NCI-H226 (cell line): ENCODE measurements around the gene CORO1A.
"Not testable (repeated sequence)": the region's sequence is repeated elsewhere in the genome, so short reads cannot be mapped to it uniquely, and the experiment has no call there.

ENCODE experiments used
- DNase-seq: peaks from one replicate; pipeline ENCODE4 v3.0.0-alpha.2; 2015

The CORO1A gene

GRCh38 chr16:30173054-30173453, 10.3 kb upstream of the CORO1A start:
- no peak for DNase-seq

- DNase-seq = not testable (repeated sequence)
Measured at GRCh38 chr16:30176876-30177275, 6.5 kb upstream of the CORO1A start.

- DNase-seq = no peak
Measured at GRCh38 chr16:30179195-30179594, 4.2 kb upstream of the CORO1A start.

GRCh38 chr16:30179931-30180330, 3.5 kb upstream of the CORO1A start:
- no peak for DNase-seq

- no peak for DNase-seq
Measured at GRCh38 chr16:30180741-30181140, 2.7 kb upstream of the CORO1A start.

GRCh38 chr16:30184096-30184890, 891 bp downstream of the CORO1A start:
- no peak for DNase-seq

GRCh38 chr16:30184891-30185682, 1.7 kb downstream of the CORO1A start:
- DNase-seq = no peak

GRCh38 chr16:30185683-30186421, 2.5 kb downstream of the CORO1A start:
- no peak for DNase-seq

GRCh38 chr16:30186444-30186781, 3.0 kb downstream of the CORO1A start:
- no peak for DNase-seq

GRCh38 chr16:30186782-30187555, 3.6 kb downstream of the CORO1A start:
- DNase-seq = no peak

GRCh38 chr16:30187556-30187865, 4.1 kb downstream of the CORO1A start:
- no peak for DNase-seq

- no peak for DNase-seq
Measured at GRCh38 chr16:30187971-30188561, 4.7 kb downstream of the CORO1A start.

- not testable (repeated sequence) for DNase-seq
Measured at GRCh38 chr16:30191158-30191557, 7.8 kb downstream of the CORO1A start.

GRCh38 chr16:30193098-30193497, 9.7 kb downstream of the CORO1A start:
- not testable (repeated sequence) for DNase-seq

- DNase-seq = not testable (repeated sequence)
Measured at GRCh38 chr16:30193615-30194014, 10.2 kb downstream of the CORO1A start, which contains the start of the genes BOLA2B and SLX1A. Gene BOLA2B, minus strand, starts transcription at chr16:30193666. Its CDS starts 71 bp downstream, at chr16:30193595. Gene SLX1A, plus strand, starts transcription at chr16:30193875. Its CDS starts 210 bp downstream, at chr16:30194085.

GRCh38 chr16:30194172-30194925, 10.9 kb downstream of the CORO1A start:
- DNase-seq = not testable (repeated sequence)

- DNase-seq = not testable (repeated sequence)
Measured at GRCh38 chr16:30197001-30197400, 13.6 kb downstream of the CORO1A start.

- DNase-seq = not testable (repeated sequence)
Measured at GRCh38 chr16:30199049-30199448, 15.6 kb downstream of the CORO1A start, which contains the start of gene SULT1A3. Gene SULT1A3, plus strand, starts transcription at chr16:30199255. Its CDS starts 1,474 bp downstream, at chr16:30200729.

- not testable (repeated sequence) for DNase-seq
Measured at GRCh38 chr16:30199608-30200343, 16.4 kb downstream of the CORO1A start.

GRCh38 chr16:30205541-30206236, 22.3 kb downstream of the CORO1A start:
- not testable (repeated sequence) for DNase-seq
